ENCODE measurements around the gene LCMT2. TPM values are rescaled to one million over a fixed set of nuclear protein-coding genes. Genes with fewer than 3 reads are reported as not detected.
A peak's percentile ranks its signal among the peaks of the same experiment; 100 is the strongest.

The LCMT2 gene
- total RNA-seq, 1 donor from 2014 or later: 1.2 TPM

DNA sequence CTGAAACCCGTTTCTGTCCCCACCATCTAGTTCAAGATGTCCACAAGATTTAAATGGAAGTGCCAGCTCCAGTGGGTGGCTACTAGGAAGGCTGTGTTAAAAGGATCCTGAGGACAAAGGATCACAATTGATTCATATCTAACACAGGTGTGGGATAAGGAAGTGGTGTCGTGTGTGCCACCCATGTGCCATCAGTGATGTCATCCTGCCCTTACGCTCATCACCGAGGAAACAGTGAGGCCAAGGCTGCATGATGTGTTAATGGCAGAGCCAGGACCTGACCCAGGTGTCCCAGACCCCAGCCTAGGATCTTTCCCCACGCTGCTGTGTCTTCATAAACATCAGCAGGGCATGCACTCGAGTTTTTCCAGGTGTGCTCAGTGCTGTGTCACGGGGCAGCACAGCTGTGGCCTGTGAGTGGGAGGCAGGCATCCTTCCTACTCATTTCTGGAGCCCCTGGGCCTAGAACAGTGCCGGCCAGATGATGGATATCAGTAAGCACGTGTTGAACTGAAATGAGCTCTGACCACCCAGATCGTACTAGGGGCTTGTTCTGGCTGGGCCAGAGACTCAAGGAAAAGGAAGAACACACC, 53.0 kb downstream of the LCMT2 start:
- Histone ChIP-seq H3K36me3 (no peaks in the 10 kb centered on the region), H3K27ac (no peak overlapping the region), H3K4me1 (no peaks in the 10 kb centered on the region), H3K9me3 (no peaks in the 10 kb centered on the region), H3K27me3 (no peaks in the 10 kb centered on the region), H3K4me3 (no peak overlapping the region)
- TF ChIP-seq, protein P1, sequence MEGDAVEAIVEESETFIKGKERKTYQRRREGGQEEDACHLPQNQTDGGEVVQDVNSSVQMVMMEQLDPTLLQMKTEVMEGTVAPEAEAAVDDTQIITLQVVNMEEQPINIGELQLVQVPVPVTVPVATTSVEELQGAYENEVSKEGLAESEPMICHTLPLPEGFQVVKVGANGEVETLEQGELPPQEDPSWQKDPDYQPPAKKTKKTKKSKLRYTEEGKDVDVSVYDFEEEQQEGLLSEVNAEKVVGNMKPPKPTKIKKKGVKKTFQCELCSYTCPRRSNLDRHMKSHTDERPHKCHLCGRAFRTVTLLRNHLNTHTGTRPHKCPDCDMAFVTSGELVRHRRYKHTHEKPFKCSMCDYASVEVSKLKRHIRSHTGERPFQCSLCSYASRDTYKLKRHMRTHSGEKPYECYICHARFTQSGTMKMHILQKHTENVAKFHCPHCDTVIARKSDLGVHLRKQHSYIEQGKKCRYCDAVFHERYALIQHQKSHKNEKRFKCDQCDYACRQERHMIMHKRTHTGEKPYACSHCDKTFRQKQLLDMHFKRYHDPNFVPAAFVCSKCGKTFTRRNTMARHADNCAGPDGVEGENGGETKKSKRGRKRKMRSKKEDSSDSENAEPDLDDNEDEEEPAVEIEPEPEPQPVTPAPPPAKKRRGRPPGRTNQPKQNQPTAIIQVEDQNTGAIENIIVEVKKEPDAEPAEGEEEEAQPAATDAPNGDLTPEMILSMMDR (IDR thresholded peaks at IDR 0.05): no peak
- DNase-seq (ENCODE audit: low spot score in 2 of 2): no peak
- intact Hi-C loops (cut with DNase I): no loop called here

DNA sequence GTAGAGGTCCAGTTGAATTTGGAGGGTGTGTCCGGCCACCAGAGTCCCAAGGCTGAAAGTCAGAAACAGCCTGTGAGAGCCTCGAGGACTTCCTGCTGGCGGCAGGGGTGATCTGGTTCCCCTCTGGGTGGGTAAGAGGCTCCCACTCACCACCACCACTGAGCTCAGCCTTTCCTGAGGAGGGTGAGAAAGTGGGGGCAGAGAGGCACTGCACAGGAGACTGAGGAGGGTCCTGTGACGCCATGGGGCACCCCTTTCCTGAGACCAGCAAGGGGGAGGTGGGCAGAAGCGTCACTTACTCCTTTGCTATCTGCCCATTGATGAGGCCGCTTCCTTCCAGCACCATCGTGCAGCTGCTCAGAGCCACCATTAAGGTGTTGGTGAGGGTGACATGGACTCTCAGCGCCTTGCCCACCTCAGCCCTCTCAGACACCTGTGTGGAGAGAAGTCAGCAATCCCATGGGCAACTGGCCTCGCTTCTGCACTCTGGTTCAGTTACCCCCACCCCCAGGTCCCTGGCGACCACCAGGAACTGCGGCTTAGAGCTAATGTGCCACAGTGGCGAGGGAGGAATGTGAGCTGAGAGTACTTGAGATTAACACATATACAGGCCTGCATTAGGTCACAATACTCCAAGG, 53.7 kb downstream of the LCMT2 start:
- DNase-seq (ENCODE audit: low spot score in 2 of 2): no peak
- TF ChIP-seq, protein P1 (IDR thresholded peaks at IDR 0.05): no peak
- Histone ChIP-seq H3K9me3 (no peaks in the 10 kb centered on the region), H3K4me1 (no peaks in the 10 kb centered on the region), H3K36me3 (no peaks in the 10 kb centered on the region), H3K27me3 (no peaks in the 10 kb centered on the region), H3K4me3 (no peak overlapping the region), H3K27ac (no peak overlapping the region)
- intact Hi-C loops (cut with DNase I): no loop called here

DNA sequence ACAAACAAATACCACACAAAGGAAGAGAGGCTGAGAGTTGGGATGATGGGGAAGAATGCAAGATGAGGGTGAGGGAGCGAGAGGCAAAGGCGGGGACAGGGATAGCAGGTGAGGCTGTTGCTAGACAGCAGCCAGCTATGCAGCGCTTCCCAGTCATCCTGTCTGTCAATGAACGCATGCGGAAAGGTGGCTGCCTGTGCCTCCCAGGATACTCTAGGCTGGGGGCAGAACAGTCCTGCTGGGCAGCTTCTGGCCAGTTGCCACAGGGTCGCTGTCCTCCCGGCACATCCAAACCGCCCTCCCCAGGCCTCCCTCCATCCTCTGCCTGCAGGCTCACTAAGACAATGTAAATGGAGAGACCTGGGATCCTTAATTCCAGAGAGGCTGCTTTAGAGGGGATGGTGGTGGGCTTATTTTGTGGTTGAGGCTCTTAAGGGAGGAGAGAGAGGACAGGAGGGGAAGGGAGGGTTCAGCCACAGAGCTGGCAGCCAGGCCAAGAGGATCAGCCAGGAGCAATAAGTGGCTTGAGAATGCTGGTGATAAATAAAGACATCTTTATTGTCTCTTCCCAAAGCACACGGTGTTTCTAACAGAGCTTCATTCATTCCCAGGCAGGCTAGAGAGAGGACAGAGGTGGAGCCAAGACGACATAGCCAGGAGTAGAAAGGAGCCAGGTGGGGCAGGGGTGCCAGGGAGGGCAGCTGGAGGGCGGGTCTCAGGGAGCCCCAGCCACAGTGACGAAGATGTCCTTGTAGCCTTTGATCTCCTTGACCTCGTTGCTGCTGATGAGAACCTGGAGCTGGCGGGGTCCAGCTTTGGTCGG, 54.4 kb downstream of the LCMT2 start:
- DNase-seq (ENCODE audit: low spot score in 2 of 2): no peak
- Histone ChIP-seq H3K4me3 (no peak overlapping the region), H3K27ac (no peak overlapping the region), H3K9me3 (no peaks in the 10 kb centered on the region), H3K36me3 (no peaks in the 10 kb centered on the region), H3K4me1 (no peaks in the 10 kb centered on the region), H3K27me3 (no peaks in the 10 kb centered on the region)
- TF ChIP-seq, protein P1 (IDR thresholded peaks at IDR 0.05): no peak
- intact Hi-C loops (cut with DNase I): no loop called here

DNA sequence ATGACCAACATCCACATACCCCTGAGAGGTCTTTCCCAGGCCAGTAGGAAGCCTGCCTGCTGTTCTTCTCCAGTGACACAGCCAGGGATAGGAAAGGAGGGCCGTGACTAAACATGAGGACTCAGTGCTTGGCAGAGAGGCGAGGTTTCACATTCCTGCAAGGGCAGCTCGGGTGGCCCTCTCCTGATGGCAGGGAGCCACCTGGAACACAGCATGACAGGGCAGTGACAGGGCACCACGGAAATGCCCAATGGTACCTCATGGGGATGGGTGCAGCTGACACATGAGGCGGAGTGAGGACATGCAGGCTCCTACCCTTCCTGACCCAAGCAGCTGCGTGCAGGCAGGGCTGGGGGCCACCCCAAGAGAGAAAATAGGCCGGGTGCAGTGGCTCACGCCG, 56.2 kb downstream of the LCMT2 start:
- intact Hi-C loops (cut with DNase I): no loop called here
- H3K36me3 ChIP-seq: no peaks in the 10 kb centered on the region
- no peaks in the 10 kb centered on the region for H3K27me3 ChIP-seq
- H3K9me3 ChIP-seq: no peaks in the 10 kb centered on the region
- DNase-seq (ENCODE audit: low spot score in 2 of 2): peak in 1 of 2 donors; percentile 61
- H3K27ac ChIP-seq: no peak overlapping the region
- no peaks in the 10 kb centered on the region for H3K4me1 ChIP-seq
- TF ChIP-seq, protein P1 (IDR thresholded peaks at IDR 0.05): no peak
- no peak overlapping the region for H3K4me3 ChIP-seq

Other genes with a start within 250 kb of the LCMT2 start
- gene UBR1, start 224.5 kb downstream of the LCMT2 start, total RNA-seq: 8.2 TPM
- gene TMEM62, start 197.0 kb downstream of the LCMT2 start, total RNA-seq: 9.0 TPM
- 44.9 TPM for gene CCNDBP1, start 145.2 kb downstream of the LCMT2 start, total RNA-seq
- gene EPB42, start 109.6 kb downstream of the LCMT2 start, total RNA-seq: not detected
- not detected for gene TGM5, start 63.6 kb downstream of the LCMT2 start, total RNA-seq
- not detected for gene TGM7, start 28.3 kb downstream of the LCMT2 start, total RNA-seq
- gene ZSCAN29, start 40.5 kb upstream of the LCMT2 start, total RNA-seq: 7.8 TPM
- gene TUBGCP4, start 40.5 kb upstream of the LCMT2 start, total RNA-seq: 13.4 TPM
- 34.6 TPM for gene TP53BP1, start 162.6 kb upstream of the LCMT2 start, total RNA-seq
- gene MAP1A, start 187.0 kb upstream of the LCMT2 start, total RNA-seq: 19.9 TPM